Activated CD4-positive, CD25-positive, alpha-beta regulatory T cell treated with anti-CD3 and anti-CD28 coated beads, Interleukin-2, amount 50 U/mL, for 72 hours (primary cell): ENCODE measurements around the gene DPH5.
"Not testable (repeated sequence)": the region's sequence is repeated elsewhere in the genome, so short reads cannot be mapped to it uniquely, and the experiment has no call there.

Experiments used
- DNase-seq: peaks from one replicate; pipeline ENCODE4 v3.0.0; 2021

Gene DPH5

GRCh38 chr1:101025657-101026429 is at the start of gene DPH5:
TSS of gene DPH5 (minus strand) at chr1:101025784. CDS start at chr1:101025443, 341 bp downstream.
- peak; percentile 89 for DNase-seq

DNA sequence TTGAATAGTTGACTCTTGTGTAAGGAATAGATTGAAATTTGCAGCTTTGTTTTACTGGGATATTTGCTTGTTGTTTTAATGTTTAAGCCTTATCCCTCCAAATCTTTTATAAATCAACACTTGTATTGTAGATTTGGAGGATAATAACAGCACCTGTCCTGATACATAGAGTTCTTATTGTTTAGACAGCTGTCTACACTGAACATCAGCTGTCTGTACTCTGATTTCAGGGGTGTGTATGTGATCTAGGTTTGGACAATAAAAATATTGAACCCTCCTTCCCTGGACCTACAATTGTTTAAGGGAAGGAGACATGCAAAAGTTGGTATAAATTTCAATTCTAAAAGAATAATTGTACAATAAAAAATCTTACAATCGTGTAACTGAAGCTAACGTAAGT is 48.3 kb upstream of the DPH5 start:
- DNase-seq: no peak

DNA sequence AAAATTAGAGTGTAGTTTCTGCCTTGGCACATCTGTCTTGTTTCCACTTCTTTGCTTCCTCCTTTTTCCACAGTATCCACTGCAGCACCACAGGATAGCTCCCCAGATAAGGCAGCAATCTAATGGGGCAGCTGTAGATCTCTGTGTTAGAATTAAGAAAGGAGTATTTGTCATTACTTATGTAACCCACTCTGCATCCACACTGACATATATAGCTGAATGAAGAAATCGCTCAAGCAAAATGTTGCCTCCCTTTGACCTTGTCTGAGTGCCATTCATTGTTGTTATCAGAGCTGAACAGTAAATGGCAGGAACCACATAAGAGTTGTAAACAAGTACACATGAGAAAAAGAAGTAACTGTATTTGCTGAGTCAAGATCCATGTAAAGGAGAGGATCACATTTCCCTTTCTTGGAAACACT is 45.9 kb upstream of the DPH5 start:
- DNase-seq: no peak

- DNase-seq: no peak
Observed at GRCh38 chr1:101069158-101069557, 43.6 kb upstream of the DPH5 start.

GRCh38 chr1:101066937-101067335 is 41.4 kb upstream of the DPH5 start:
- not testable (repeated sequence) for DNase-seq

GRCh38 chr1:101066260-101066936 is 40.8 kb upstream of the DPH5 start:
- DNase-seq: no peak

DNA sequence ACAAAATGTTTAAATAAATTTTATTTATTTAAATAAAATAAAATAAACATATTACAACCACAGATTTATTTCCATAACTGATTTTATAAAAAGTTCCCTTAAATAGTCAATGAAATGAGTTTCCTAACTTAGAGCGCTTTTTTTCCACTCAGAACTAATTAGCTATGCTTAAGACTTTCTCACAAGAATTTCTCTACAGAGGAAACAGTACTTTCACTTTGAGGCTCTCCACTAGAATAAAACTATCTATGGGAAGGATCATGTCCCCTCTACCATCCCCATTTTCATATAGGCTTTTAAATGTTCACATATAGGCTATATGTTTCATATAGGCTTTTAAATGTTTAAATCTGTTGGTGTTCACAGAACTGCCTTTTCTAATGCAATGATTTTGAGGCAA is 40.0 kb upstream of the DPH5 start:
- DNase-seq: no peak

DNA sequence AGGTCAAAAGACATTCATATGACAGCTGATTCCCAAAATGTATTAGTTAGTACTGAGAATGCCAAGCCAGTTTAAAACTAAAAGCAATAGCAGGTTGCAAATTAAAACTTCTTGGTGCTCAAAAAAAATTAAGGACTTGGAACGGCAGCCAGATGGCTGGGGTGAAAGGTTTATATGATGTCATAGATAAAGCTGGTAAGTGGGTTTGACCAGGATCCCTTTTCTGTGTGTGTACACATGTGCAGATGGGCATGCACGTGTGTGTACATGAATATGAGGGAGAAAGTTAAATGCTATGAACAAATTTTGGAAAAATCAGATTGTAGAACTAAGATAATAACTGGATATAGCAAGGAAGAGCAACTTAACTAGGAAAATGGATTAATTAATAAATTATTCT is 39.1 kb upstream of the DPH5 start:
- DNase-seq: no peak

DNA sequence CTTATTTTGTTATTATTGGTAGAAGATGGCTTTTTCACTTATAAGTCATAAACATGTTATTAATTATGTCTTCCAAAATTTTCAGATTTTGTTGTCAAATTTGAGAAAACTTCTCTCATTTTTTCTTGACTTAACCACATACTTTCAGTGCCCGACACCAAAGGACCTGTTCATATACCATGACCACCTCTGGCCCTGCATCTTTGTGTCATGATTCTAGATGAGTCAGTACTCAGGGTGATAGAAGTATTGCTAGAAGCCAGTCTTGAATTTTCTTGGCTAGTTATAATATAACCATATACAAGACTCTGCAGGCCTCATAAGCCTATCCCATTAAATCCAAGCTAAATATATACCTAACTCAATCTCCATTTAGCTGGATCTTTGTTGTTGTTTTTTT is 35.4 kb upstream of the DPH5 start:
- no peak for DNase-seq

- DNase-seq: no peak
Observed at GRCh38 chr1:101059945-101060542, 34.5 kb upstream of the DPH5 start.

- DNase-seq: no peak
Observed at GRCh38 chr1:101055623-101056022, 30.0 kb upstream of the DPH5 start.

GRCh38 chr1:101051688-101052638 is 26.4 kb upstream of the DPH5 start:
- DNase-seq: no peak

DNA sequence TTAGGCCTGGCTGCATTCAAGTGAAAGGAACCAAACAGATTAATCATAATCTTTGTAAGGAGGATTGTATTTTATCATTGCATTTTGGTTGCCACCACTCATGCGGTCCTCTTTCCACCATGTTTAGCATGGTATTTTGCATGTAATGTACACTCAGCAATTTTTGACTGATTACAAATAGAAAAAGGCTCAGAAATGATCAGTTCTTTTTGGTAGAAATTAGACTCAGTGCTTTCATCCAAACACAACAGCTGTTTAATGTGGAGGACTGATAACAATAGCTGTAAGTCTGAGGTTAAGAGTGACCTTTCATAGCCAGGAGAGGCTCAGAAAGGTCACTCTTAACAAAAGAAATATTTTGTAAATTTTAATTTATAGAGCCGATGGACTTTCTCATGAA is 25.3 kb upstream of the DPH5 start:
- no peak for DNase-seq

- DNase-seq: no peak
Observed at GRCh38 chr1:101044749-101045148, 19.2 kb upstream of the DPH5 start.

GRCh38 chr1:101044259-101044658 is 18.7 kb upstream of the DPH5 start:
- no peak for DNase-seq

DNA sequence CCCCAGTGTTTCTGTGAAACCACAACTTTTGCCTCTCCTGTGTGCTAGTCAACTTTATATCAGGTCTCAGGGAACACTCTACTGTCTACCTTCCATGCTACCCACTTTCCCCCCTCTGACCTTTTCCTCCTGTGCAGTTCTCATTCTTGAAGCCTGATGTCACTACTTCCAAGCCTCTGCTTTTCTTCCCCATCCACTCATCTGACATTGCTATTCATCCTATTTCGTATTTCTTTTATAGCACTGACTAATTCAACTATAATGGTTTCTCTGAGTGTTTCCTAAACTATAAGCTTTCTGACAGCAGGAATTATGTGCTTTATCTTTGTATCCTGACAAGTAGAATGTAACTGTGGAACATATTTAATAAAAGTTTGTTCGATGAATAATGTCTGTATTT is 18.2 kb upstream of the DPH5 start:
- no peak for DNase-seq

- DNase-seq: no peak
Observed at GRCh38 chr1:101041300-101041699, 15.7 kb upstream of the DPH5 start.

DNA sequence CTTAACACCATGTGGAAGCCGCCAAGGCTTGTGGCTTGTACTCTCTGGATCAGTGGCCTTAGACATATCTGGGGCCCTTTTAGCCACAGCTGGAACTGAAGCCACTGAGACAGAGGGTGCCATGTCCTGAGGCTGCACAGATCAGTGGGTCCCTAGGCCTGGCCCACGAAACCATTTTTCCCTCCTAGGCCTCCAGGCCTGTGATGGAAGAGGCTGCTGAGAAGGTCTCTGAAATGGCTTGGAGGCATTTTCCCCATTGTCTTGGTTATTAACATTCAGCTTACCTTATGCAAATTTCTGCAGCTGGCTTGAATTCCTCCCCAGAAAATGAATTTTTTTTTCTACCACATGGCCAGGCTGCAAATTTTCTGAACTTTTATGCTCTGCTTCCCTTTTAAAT is 15.1 kb upstream of the DPH5 start:
- DNase-seq: no peak

DNA sequence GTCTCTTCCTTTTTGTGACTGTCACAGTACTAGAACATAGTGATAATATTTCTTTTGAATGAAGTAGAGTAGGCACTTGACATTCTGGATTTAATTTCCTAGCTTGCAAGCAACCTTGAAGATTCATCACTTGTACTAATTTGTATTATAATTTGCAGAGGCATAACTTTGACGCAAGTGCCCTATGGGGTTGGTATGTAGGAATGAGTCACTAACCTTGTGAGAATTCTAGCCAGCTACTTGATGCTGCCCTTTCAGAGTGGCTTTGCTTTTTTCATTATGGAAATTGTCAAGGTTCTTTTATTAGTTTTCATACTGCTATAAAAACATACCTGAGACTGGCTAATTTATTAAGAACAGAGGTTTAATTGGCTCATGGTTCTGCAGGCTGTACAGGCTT is 13.7 kb upstream of the DPH5 start:
- DNase-seq: no peak

GRCh38 chr1:101037316-101037715 is 11.7 kb upstream of the DPH5 start:
- no peak for DNase-seq

DNA sequence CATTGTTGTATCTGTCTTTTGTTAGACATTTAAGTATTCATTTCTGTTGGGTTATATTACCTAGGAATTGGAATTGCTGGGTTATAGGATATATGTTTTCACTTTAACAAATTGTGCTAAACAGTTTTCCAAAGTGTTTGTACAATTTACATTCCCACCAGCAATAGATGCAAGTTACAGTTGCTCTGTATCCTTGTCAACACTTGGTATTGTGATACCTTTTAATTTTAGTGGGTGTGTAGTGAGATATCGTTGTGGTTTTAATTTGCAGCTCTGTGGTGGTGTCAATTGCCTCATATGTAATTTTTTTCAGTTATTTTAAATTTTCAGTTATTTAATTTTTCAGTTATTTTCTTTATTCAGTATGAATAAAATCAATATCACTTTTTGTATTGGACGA is 7.4 kb upstream of the DPH5 start:
- DNase-seq: no peak

DNA sequence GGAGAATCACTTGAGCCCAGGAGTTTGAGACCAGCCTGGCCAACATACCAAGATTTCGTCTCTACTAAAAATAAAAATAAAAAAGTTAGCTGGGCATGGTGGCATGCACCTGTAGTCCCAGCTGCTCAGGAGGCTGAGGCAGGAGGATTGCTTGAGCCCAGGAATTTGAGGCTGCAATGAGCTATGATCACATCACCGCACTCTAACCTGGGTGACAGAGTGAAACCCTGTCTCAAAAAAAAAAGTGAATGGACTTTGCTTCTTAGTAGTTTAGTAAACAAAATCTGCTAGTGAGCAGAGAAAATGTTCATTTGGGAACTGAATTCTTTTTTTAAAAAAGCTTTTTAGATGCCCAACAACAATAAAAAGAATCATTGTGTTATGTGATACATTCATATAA is 6.5 kb upstream of the DPH5 start:
- DNase-seq: not testable (repeated sequence)

- DNase-seq: no peak
Observed at GRCh38 chr1:101030881-101031280, 5.3 kb upstream of the DPH5 start.
